ENCODE results near the gene GALNT7.

- TF ChIP-seq YY1 (IDR thresholded peaks at IDR 0.05) (no peak), TAF1 (conservative IDR thresholded peaks at IDR 0.05) (no peak)
- TF ChIP-seq, protein P1, sequence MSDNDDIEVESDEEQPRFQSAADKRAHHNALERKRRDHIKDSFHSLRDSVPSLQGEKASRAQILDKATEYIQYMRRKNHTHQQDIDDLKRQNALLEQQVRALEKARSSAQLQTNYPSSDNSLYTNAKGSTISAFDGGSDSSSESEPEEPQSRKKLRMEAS (IDR thresholded peaks at IDR 0.05): no peak
- TF ChIP-seq, protein P2, sequence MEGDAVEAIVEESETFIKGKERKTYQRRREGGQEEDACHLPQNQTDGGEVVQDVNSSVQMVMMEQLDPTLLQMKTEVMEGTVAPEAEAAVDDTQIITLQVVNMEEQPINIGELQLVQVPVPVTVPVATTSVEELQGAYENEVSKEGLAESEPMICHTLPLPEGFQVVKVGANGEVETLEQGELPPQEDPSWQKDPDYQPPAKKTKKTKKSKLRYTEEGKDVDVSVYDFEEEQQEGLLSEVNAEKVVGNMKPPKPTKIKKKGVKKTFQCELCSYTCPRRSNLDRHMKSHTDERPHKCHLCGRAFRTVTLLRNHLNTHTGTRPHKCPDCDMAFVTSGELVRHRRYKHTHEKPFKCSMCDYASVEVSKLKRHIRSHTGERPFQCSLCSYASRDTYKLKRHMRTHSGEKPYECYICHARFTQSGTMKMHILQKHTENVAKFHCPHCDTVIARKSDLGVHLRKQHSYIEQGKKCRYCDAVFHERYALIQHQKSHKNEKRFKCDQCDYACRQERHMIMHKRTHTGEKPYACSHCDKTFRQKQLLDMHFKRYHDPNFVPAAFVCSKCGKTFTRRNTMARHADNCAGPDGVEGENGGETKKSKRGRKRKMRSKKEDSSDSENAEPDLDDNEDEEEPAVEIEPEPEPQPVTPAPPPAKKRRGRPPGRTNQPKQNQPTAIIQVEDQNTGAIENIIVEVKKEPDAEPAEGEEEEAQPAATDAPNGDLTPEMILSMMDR (IDR thresholded peaks at IDR 0.05; ENCODE audit: low read depth, low read length, missing input control): no peak
- TF ChIP-seq, protein P3, sequence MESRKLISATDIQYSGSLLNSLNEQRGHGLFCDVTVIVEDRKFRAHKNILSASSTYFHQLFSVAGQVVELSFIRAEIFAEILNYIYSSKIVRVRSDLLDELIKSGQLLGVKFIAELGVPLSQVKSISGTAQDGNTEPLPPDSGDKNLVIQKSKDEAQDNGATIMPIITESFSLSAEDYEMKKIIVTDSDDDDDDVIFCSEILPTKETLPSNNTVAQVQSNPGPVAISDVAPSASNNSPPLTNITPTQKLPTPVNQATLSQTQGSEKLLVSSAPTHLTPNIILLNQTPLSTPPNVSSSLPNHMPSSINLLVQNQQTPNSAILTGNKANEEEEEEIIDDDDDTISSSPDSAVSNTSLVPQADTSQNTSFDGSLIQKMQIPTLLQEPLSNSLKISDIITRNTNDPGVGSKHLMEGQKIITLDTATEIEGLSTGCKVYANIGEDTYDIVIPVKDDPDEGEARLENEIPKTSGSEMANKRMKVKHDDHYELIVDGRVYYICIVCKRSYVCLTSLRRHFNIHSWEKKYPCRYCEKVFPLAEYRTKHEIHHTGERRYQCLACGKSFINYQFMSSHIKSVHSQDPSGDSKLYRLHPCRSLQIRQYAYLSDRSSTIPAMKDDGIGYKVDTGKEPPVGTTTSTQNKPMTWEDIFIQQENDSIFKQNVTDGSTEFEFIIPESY (IDR thresholded peaks at IDR 0.05): no peak
- TF ChIP-seq, protein P4, sequence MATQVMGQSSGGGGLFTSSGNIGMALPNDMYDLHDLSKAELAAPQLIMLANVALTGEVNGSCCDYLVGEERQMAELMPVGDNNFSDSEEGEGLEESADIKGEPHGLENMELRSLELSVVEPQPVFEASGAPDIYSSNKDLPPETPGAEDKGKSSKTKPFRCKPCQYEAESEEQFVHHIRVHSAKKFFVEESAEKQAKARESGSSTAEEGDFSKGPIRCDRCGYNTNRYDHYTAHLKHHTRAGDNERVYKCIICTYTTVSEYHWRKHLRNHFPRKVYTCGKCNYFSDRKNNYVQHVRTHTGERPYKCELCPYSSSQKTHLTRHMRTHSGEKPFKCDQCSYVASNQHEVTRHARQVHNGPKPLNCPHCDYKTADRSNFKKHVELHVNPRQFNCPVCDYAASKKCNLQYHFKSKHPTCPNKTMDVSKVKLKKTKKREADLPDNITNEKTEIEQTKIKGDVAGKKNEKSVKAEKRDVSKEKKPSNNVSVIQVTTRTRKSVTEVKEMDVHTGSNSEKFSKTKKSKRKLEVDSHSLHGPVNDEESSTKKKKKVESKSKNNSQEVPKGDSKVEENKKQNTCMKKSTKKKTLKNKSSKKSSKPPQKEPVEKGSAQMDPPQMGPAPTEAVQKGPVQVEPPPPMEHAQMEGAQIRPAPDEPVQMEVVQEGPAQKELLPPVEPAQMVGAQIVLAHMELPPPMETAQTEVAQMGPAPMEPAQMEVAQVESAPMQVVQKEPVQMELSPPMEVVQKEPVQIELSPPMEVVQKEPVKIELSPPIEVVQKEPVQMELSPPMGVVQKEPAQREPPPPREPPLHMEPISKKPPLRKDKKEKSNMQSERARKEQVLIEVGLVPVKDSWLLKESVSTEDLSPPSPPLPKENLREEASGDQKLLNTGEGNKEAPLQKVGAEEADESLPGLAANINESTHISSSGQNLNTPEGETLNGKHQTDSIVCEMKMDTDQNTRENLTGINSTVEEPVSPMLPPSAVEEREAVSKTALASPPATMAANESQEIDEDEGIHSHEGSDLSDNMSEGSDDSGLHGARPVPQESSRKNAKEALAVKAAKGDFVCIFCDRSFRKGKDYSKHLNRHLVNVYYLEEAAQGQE (IDR thresholded peaks at IDR 0.05): no peak
- TF ChIP-seq, protein P5, sequence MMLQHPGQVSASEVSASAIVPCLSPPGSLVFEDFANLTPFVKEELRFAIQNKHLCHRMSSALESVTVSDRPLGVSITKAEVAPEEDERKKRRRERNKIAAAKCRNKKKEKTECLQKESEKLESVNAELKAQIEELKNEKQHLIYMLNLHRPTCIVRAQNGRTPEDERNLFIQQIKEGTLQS (IDR thresholded peaks at IDR 0.05): no peak
These were observed 88.2 kb downstream of the GALNT7 start for GRCh38 chr4:173256825-173257224.
